ENCODE data around the gene TMEM141. TPM values are rescaled to one million over a fixed set of nuclear protein-coding genes. Genes with fewer than 3 reads are reported as not detected.
"Not testable (repeated sequence)": the region's sequence is repeated elsewhere in the genome, so short reads cannot be mapped to it uniquely, and the experiment has no call there.

Gene TMEM141
- total and polyA plus RNA-seq, 2 donors from 2014 or later, result 96.5 to 403 TPM

GRCh38 chr9:136835162-136835931 is 44.2 kb downstream of the TMEM141 start:
- Histone ChIP-seq H3K36me3 (ENCODE audit: control insufficient read depth in 2 of 3, insufficient read depth in 3 of 3, low read length in 3 of 3) (no peaks in the 10 kb centered on the region), H3K27ac (ENCODE audit: low read depth in 2 of 2, low read length in 2 of 2) (no peak overlapping the region), H3K9me3 (ENCODE audit: control insufficient read depth in 2 of 3, insufficient read depth in 1 of 3, low read length in 3 of 3) (no peaks in the 10 kb centered on the region), H3K4me1 (ENCODE audit: control insufficient read depth in 2 of 3, insufficient read depth in 2 of 3, low read depth in 1 of 3, low read length in 3 of 3) (no peaks in the 10 kb centered on the region), H3K27me3 (ENCODE audit: control insufficient read depth, insufficient read depth, low read length) (no peaks in the 10 kb centered on the region), H3K9ac (ENCODE audit: low read length in 3 of 3) (no peak overlapping the region), H3K4me3 (ENCODE audit: low read length in 3 of 3) (no peak overlapping the region)
- DNase-seq (peak in 1 of 5 donors; percentile 70), FAIRE-seq (no peak)
- intact Hi-C loops (cut with DNase I), result no loop called here
- no peak for TF ChIP-seq CTCF (IDR thresholded peaks at IDR 0.05; ENCODE audit: borderline replicate concordance, extremely low read depth, insufficient read depth)

GRCh38 chr9:136835932-136836904 is 45.1 kb downstream of the TMEM141 start:
- Histone ChIP-seq H3K36me3 (ENCODE audit: control insufficient read depth in 2 of 3, insufficient read depth in 3 of 3, low read length in 3 of 3) (no peaks in the 10 kb centered on the region), H3K9ac (ENCODE audit: low read length in 3 of 3) (no peak overlapping the region), H3K27me3 (ENCODE audit: control insufficient read depth, insufficient read depth, low read length) (no peaks in the 10 kb centered on the region), H3K27ac (ENCODE audit: low read depth in 2 of 2, low read length in 2 of 2) (no peak overlapping the region), H3K9me3 (ENCODE audit: control insufficient read depth in 2 of 3, insufficient read depth in 1 of 3, low read length in 3 of 3) (no peaks in the 10 kb centered on the region), H3K4me1 (ENCODE audit: control insufficient read depth in 2 of 3, insufficient read depth in 2 of 3, low read depth in 1 of 3, low read length in 3 of 3) (peaks cover 0 to 8% (median 0%) of the 10 kb centered on the region in 3 donors), H3K4me3 (ENCODE audit: low read length in 3 of 3) (no peak overlapping the region)
- intact Hi-C loops (cut with DNase I), result no loop called here
- TF ChIP-seq CTCF (IDR thresholded peaks at IDR 0.05; ENCODE audit: borderline replicate concordance, extremely low read depth, insufficient read depth), result no peak
- FAIRE-seq (no peak), DNase-seq (peak in 1 of 5 donors; percentile 63)

GRCh38 chr9:136837146-136837855 is 46.2 kb downstream of the TMEM141 start:
- no peaks in the 10 kb centered on the region for H3K9me3 ChIP-seq (ENCODE audit: control insufficient read depth in 2 of 3, insufficient read depth in 1 of 3, low read length in 3 of 3)
- no peak for FAIRE-seq
- peak in 1 of 5 donors; percentile 79 for DNase-seq

GRCh38 chr9:136837856-136838277 is 46.7 kb downstream of the TMEM141 start:
- H3K9ac ChIP-seq (ENCODE audit: low read length in 3 of 3); H3K27me3 ChIP-seq (ENCODE audit: control insufficient read depth, insufficient read depth, low read length); H3K4me3 ChIP-seq (ENCODE audit: low read length in 3 of 3); H3K36me3 ChIP-seq (ENCODE audit: control insufficient read depth in 2 of 3, insufficient read depth in 3 of 3, low read length in 3 of 3); intact Hi-C loops (cut with DNase I); H3K27ac ChIP-seq (ENCODE audit: low read depth in 2 of 2, low read length in 2 of 2); H3K9me3 ChIP-seq (ENCODE audit: control insufficient read depth in 2 of 3, insufficient read depth in 1 of 3, low read length in 3 of 3); FAIRE-seq; DNase-seq: not testable (repeated sequence)
- peaks cover 0 to 22% (median 7%) of the 10 kb centered on the region in 3 donors for H3K4me1 ChIP-seq (ENCODE audit: control insufficient read depth in 2 of 3, insufficient read depth in 2 of 3, low read depth in 1 of 3, low read length in 3 of 3)

More at GRCh38 chr9:136837146-136837855, 46.2 kb downstream of the TMEM141 start:
- TF ChIP-seq CTCF (IDR thresholded peaks at IDR 0.05; ENCODE audit: borderline replicate concordance, extremely low read depth, insufficient read depth), result no peak
- Histone ChIP-seq H3K9ac (ENCODE audit: low read length in 3 of 3) (no peak overlapping the region), H3K4me1 (ENCODE audit: control insufficient read depth in 2 of 3, insufficient read depth in 2 of 3, low read depth in 1 of 3, low read length in 3 of 3) (peaks cover 0 to 17% (median 7%) of the 10 kb centered on the region in 3 donors), H3K27ac (ENCODE audit: low read depth in 2 of 2, low read length in 2 of 2) (no peak overlapping the region), H3K36me3 (ENCODE audit: control insufficient read depth in 2 of 3, insufficient read depth in 3 of 3, low read length in 3 of 3) (no peaks in the 10 kb centered on the region), H3K4me3 (ENCODE audit: low read length in 3 of 3) (no peak overlapping the region), H3K27me3 (ENCODE audit: control insufficient read depth, insufficient read depth, low read length) (no peaks in the 10 kb centered on the region)
- intact Hi-C loops (cut with DNase I), result no loop called here
